ENCODE data around the gene GCKR. TPM values are rescaled to one million over a fixed set of nuclear protein-coding genes. Genes with fewer than 3 reads are reported as not detected.
"Not testable (repeated sequence)": the region's sequence is repeated elsewhere in the genome, so short reads cannot be mapped to it uniquely, and the experiment has no call there.

GCKR gene
- total RNA-seq, 2 donors from 2014 or later: 0.87 TPM; not detected in 1

- no peaks in the 10 kb centered on the region for H3K9me3 ChIP-seq
- H3K36me3 ChIP-seq: no peaks in the 10 kb centered on the region
- no peak for DNase-seq (ENCODE audit: low spot score)
- no peaks in the 10 kb centered on the region for H3K4me1 ChIP-seq (replicated peaks)
- intact Hi-C loops (cut with DNase I): no loop called here
- H3K27me3 ChIP-seq (replicated peaks; ENCODE audit: insufficient read depth): no peaks in the 10 kb centered on the region
- no peak overlapping the region for H3K4me3 ChIP-seq
- TF ChIP-seq POLR2AphosphoS5 (IDR thresholded peaks at IDR 0.05) (no peak), POLR2A (IDR thresholded peaks at IDR 0.05) (no peak), CTCF (IDR thresholded peaks at IDR 0.05) (no peak)
- 35% methylated on average over 4 of the region's 4 CpGs for WGBS
- H3K27ac ChIP-seq: no peak overlapping the region
Measured at GRCh38 chr2:27537287-27537686, 40.6 kb downstream of the GCKR start.

GRCh38 chr2:27538839-27539450 is 42.3 kb downstream of the GCKR start:
- H3K9me3 ChIP-seq; H3K27me3 ChIP-seq (replicated peaks; ENCODE audit: insufficient read depth); H3K4me1 ChIP-seq (replicated peaks); intact Hi-C loops (cut with DNase I); DNase-seq (ENCODE audit: low spot score); H3K4me3 ChIP-seq; H3K36me3 ChIP-seq; H3K27ac ChIP-seq: not testable (repeated sequence)
- WGBS: 58% methylated on average over 5 of the region's 6 CpGs

GRCh38 chr2:27539649-27540048 is 43.0 kb downstream of the GCKR start:
- H3K4me3 ChIP-seq; H3K9me3 ChIP-seq; H3K36me3 ChIP-seq; DNase-seq (ENCODE audit: low spot score); intact Hi-C loops (cut with DNase I); H3K4me1 ChIP-seq (replicated peaks); H3K27me3 ChIP-seq (replicated peaks; ENCODE audit: insufficient read depth); H3K27ac ChIP-seq: not testable (repeated sequence)
- WGBS: 93% methylated on average over 5 of the region's 35 CpGs

GRCh38 chr2:27544143-27544821 is 47.6 kb downstream of the GCKR start:
- TF ChIP-seq POLR2AphosphoS5 (IDR thresholded peaks at IDR 0.05) (no peak), POLR2A (IDR thresholded peaks at IDR 0.05) (no peak), CTCF (IDR thresholded peaks at IDR 0.05) (no peak)
- H3K4me1 ChIP-seq (replicated peaks): no peaks in the 10 kb centered on the region
- H3K27me3 ChIP-seq (replicated peaks; ENCODE audit: insufficient read depth): no peaks in the 10 kb centered on the region
- DNase-seq (ENCODE audit: low spot score): no peak
- H3K27ac ChIP-seq: no peak overlapping the region
- WGBS: 83% methylated on average over 6 of the region's 6 CpGs
- no peaks in the 10 kb centered on the region for H3K36me3 ChIP-seq
- intact Hi-C loops (cut with DNase I): no loop called here
- H3K4me3 ChIP-seq: no peak overlapping the region
- no peaks in the 10 kb centered on the region for H3K9me3 ChIP-seq

GRCh38 chr2:27545348-27546141 is 48.9 kb downstream of the GCKR start:
- H3K27me3 ChIP-seq (replicated peaks; ENCODE audit: insufficient read depth): no peaks in the 10 kb centered on the region
- intact Hi-C loops (cut with DNase I): no loop called here
- H3K4me3 ChIP-seq: no peak overlapping the region
- TF ChIP-seq POLR2AphosphoS5 (IDR thresholded peaks at IDR 0.05): no peak
- no peak for TF ChIP-seq CTCF (IDR thresholded peaks at IDR 0.05)
- TF ChIP-seq POLR2A (IDR thresholded peaks at IDR 0.05): no peak
- 93% methylated on average over 5 of the region's 5 CpGs for WGBS
- H3K4me1 ChIP-seq (replicated peaks): no peaks in the 10 kb centered on the region
- H3K27ac ChIP-seq: no peak overlapping the region
- no peaks in the 10 kb centered on the region for H3K9me3 ChIP-seq
- H3K36me3 ChIP-seq: no peaks in the 10 kb centered on the region
- DNase-seq (ENCODE audit: low spot score): no peak
